Spinal cord (tissue), 10 donors: ENCODE data around the gene STRIP2. TPM values are rescaled to one million over a fixed set of nuclear protein-coding genes. Genes with fewer than 3 reads are reported as not detected.
A peak's percentile ranks its signal among the peaks of the same experiment; 100 is the strongest.

Experiments used
- DNase-seq, 6 donors: peaks; one replicate each; pipeline versions ENCODE4 v3.0.0 to v3.0.0-alpha.2; 2013 to 2015; ENCODE audit warnings: low spot score in 6 of 6, low read depth in 4 of 6
- H3K27ac ChIP-seq: one replicate; pipeline ENCODE4 v1.5.1; 2013; ENCODE audit warnings: low read depth, low read length, control low read depth
- H3K27me3 ChIP-seq: one replicate; pipeline ENCODE4 v1.6.1; 2013; ENCODE audit warnings: low read length; ENCODE audit not compliant: control insufficient read depth, insufficient read depth
- H3K36me3 ChIP-seq: one replicate; pipeline ENCODE4 v1.6.1; 2013; ENCODE audit warnings: low read length; ENCODE audit not compliant: control insufficient read depth, insufficient read depth
- H3K4me1 ChIP-seq: one replicate; pipeline ENCODE4 v1.6.1; 2013; ENCODE audit warnings: low read length; ENCODE audit not compliant: control insufficient read depth, insufficient read depth
- H3K4me3 ChIP-seq: one replicate; pipeline ENCODE4 v1.5.1; 2013; ENCODE audit warnings: low read depth, low read length, control low read depth
- H3K9me3 ChIP-seq: one replicate; pipeline ENCODE4 v1.6.1; 2013; ENCODE audit warnings: low read length; ENCODE audit not compliant: control insufficient read depth, insufficient read depth
- WGBS: methylation state at CpG from one replicate; pipeline ENCODE4 v1.1.5; 2013; ENCODE audit warnings: missing lambda C conversion rate; ENCODE audit not compliant: insufficient coverage; 5-methylcytosine and 5-hydroxymethylcytosine counted together
- polyA plus RNA-seq, 2 donors: library from polyadenylated mRNA; unstranded; fragments of 120-200 nt; gene quantifications; one replicate each; pipeline ENCODE4 v1.2.1, GENCODE V29; 2013; ENCODE audit not compliant: insufficient read length in 2 of 2
- total RNA-seq, 2 donors: library from RNA; depleted of rRNA in 1 of 2; stranded (reverse); fragments of 120-200 nt in 1 of 2; fragments of >200 nt in 1 of 2; gene quantifications; one replicate each; pipeline versions ENCODE4 v1.2.3 to v1.2.4, GENCODE V29; 2013 to 2014
- donor health status: healthy.

Gene STRIP2
- total and polyA plus RNA-seq, 4 donors: 16.0 to 24.2 (median 18.1) TPM

GRCh38 chr7:129452589-129453231 is 18.5 kb downstream of the STRIP2 start:
- Histone ChIP-seq H3K27ac (no peak overlapping the region), H3K4me1 (no peaks in the 10 kb centered on the region), H3K27me3 (no peaks in the 10 kb centered on the region), H3K9me3 (peaks cover 1% of the 10 kb centered on the region), H3K36me3 (peaks cover 18% of the 10 kb centered on the region), H3K4me3 (no peak overlapping the region)
- DNase-seq: no peak
- WGBS: no CpG with 5 or more reads among the region's 2 CpGs

GRCh38 chr7:129453510-129454248 is 19.4 kb downstream of the STRIP2 start:
- 89% methylated on average over 1 of the region's 1 CpG for WGBS

GRCh38 chr7:129454249-129454551 is 20.0 kb downstream of the STRIP2 start:
- 94% methylated on average over 4 of the region's 4 CpGs for WGBS
- Histone ChIP-seq H3K36me3 (peaks cover 31% of the 10 kb centered on the region), H3K4me1 (no peaks in the 10 kb centered on the region), H3K4me3 (no peak overlapping the region), H3K27me3 (no peaks in the 10 kb centered on the region), H3K9me3 (no peaks in the 10 kb centered on the region), H3K27ac (no peak overlapping the region)
- no peak for DNase-seq

More at GRCh38 chr7:129453510-129454248, 19.4 kb downstream of the STRIP2 start:
- no peaks in the 10 kb centered on the region for H3K4me1 ChIP-seq
- no peaks in the 10 kb centered on the region for H3K27me3 ChIP-seq
- peaks cover under 1% of the 10 kb centered on the region for H3K9me3 ChIP-seq
- H3K4me3 ChIP-seq: no peak overlapping the region
- no peak overlapping the region for H3K27ac ChIP-seq
- H3K36me3 ChIP-seq: peaks cover 26% of the 10 kb centered on the region
- no peak for DNase-seq

GRCh38 chr7:129456421-129456820 is 22.2 kb downstream of the STRIP2 start:
- H3K4me1 ChIP-seq: no peaks in the 10 kb centered on the region
- WGBS: 92% methylated on average over 10 of the region's 10 CpGs
- no peaks in the 10 kb centered on the region for H3K27me3 ChIP-seq
- H3K9me3 ChIP-seq: no peaks in the 10 kb centered on the region
- DNase-seq: no peak
- H3K4me3 ChIP-seq: no peak overlapping the region
- H3K27ac ChIP-seq: no peak overlapping the region
- H3K36me3 ChIP-seq: peaks cover 37% of the 10 kb centered on the region

DNA sequence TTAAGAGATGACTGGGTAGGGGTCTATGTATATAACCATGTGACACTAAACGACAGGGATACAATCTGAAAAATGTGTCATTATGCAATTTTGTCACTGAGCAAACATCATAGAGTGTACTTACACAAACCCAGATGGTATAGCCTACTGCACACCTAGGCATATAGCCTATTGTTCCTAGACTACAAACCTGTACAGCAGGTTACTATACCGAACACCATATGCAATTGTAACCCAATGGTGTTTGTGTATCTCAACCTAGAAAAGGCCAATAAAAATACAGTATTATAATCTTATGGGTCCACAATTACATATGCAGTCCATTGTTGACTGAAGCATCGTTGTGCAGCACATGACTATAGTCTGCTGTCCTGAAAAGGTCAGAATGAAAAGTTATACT is 22.9 kb downstream of the STRIP2 start:
- Histone ChIP-seq H3K4me1 (no peaks in the 10 kb centered on the region), H3K36me3 (peaks cover 37% of the 10 kb centered on the region), H3K27ac (no peak overlapping the region), H3K9me3 (no peaks in the 10 kb centered on the region), H3K4me3 (no peak overlapping the region), H3K27me3 (no peaks in the 10 kb centered on the region)
- no peak for DNase-seq
- no CpG with 5 or more reads among the region's 3 CpGs for WGBS

DNA sequence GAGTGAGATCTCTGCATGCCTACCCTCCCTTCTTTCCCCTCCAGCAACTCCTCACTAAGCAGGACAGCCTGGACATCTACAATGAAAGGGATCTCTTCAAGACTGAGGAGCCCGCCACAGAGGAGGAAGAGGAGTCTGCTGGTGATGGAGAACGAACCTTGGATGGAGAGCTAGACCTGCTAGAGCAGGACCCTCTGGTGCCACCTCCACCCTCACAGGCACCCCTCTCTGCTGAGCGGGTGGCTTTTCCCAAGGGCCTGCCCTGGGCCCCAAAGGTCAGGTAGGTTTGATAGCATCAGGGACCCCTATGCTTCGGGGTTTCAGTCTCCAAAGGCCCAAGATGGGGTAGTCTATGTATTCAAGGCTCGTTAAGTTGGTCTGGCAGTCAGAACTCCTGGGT is 23.9 kb downstream of the STRIP2 start:
- no peaks in the 10 kb centered on the region for H3K4me1 ChIP-seq
- 80% methylated on average over 4 of the region's 5 CpGs for WGBS
- H3K9me3 ChIP-seq: no peaks in the 10 kb centered on the region
- no peak for DNase-seq
- H3K27me3 ChIP-seq: no peaks in the 10 kb centered on the region
- H3K4me3 ChIP-seq: no peak overlapping the region
- peaks cover 40% of the 10 kb centered on the region for H3K36me3 ChIP-seq
- H3K27ac ChIP-seq: no peak overlapping the region

DNA sequence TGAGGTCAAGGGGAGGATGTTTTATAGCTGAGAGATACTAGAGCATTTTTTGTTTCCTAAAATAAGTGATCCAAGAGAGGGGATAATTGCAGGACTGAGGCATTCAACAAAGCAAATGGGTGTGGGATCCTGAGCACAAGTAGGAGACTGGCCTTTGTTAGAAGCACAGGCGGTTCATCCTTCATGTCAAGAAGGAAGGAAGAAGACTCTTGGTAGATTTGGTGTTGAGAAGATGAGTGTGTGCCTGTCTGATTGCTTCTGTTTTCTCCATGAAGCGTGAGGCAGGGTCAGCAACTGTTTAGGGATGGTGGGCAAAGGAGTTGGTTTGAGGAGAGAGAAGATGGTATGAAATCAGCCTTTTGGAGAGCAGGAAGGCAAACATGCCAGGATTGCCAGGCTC is 27.6 kb downstream of the STRIP2 start:
- Histone ChIP-seq H3K36me3 (peaks cover 37% of the 10 kb centered on the region), H3K9me3 (no peaks in the 10 kb centered on the region), H3K4me1 (no peaks in the 10 kb centered on the region), H3K4me3 (no peak overlapping the region), H3K27ac (no peak overlapping the region), H3K27me3 (no peaks in the 10 kb centered on the region)
- DNase-seq: no peak
- WGBS: 93% methylated on average over 2 of the region's 2 CpGs

- H3K27me3 ChIP-seq: no peaks in the 10 kb centered on the region
- peaks cover 37% of the 10 kb centered on the region for H3K36me3 ChIP-seq
- DNase-seq: no peak
- no peaks in the 10 kb centered on the region for H3K4me1 ChIP-seq
- no peak overlapping the region for H3K27ac ChIP-seq
- H3K4me3 ChIP-seq: no peak overlapping the region
- WGBS: 100% methylated on average over 1 of the region's 1 CpG
- H3K9me3 ChIP-seq: no peaks in the 10 kb centered on the region
These were observed 28.2 kb downstream of the STRIP2 start for GRCh38 chr7:129462420-129462819.

DNA sequence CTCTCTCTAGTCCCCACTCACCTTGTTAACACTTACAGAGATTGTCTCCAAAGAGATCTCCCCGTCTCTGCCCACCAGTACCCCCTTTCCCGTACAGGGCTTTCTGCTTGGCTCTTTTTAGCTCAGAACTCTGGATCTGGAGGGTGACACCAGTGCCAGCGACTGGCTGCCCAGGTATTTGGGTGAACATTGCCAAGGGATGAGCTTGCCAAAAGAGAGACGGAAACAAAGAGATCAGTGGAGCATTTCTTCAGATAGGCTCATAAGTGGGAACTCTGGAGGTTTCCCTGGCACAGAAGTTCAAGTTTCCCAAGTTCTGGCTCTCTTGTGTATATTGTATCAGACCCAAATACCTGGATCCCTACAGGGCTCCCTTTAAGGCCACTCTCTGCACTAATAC is 30.0 kb downstream of the STRIP2 start:
- H3K27ac ChIP-seq: no peak overlapping the region
- peaks cover 25% of the 10 kb centered on the region for H3K36me3 ChIP-seq
- WGBS: 91% methylated on average over 4 of the region's 4 CpGs
- no peak overlapping the region for H3K4me3 ChIP-seq
- H3K9me3 ChIP-seq: no peaks in the 10 kb centered on the region
- no peak for DNase-seq
- H3K4me1 ChIP-seq: no peaks in the 10 kb centered on the region
- H3K27me3 ChIP-seq: no peaks in the 10 kb centered on the region

- H3K27me3 ChIP-seq: no peaks in the 10 kb centered on the region
- H3K9me3 ChIP-seq: no peaks in the 10 kb centered on the region
- peak in 1 of 6 donors; percentile 36 for DNase-seq
- peaks cover 25% of the 10 kb centered on the region for H3K36me3 ChIP-seq
- no peak overlapping the region for H3K27ac ChIP-seq
- H3K4me3 ChIP-seq: no peak overlapping the region
- 67% methylated on average over 1 of the region's 2 CpGs for WGBS
- H3K4me1 ChIP-seq: no peaks in the 10 kb centered on the region
These were observed 30.8 kb downstream of the STRIP2 start for GRCh38 chr7:129465080-129465479.
